ENCODE measurements around the gene MAST4. TPM values are rescaled to one million over a fixed set of nuclear protein-coding genes. Genes with fewer than 3 reads are reported as not detected.
A peak's percentile ranks its signal among the peaks of the same experiment; 100 is the strongest.

MAST4 gene
- total and polyA plus RNA-seq, 2 of the 13 experiments (the other 11 are each of a cell fraction or from before 2014, with no cell fraction given): 3.4 to 3.7 TPM

GRCh38 chr5:67144183-67144639, 548.0 kb downstream of the MAST4 start (continued):
- peak; percentile 26; the same call in 1 of the 2 replicates for TF ChIP-seq ZNF503 (CRISPR knock-in tag; IDR thresholded peaks at IDR 0.05)
- peak; percentile 80 for TF ChIP-seq HNF4G (IDR thresholded peaks at IDR 0.05; ENCODE audit: borderline replicate concordance, low read depth, low read length)
- TF ChIP-seq HNF4G (CRISPR knock-in tag; IDR thresholded peaks at IDR 0.05; ENCODE audit: borderline replicate concordance, low read depth): peak; percentile 69; the same call in 1 of the 2 replicates
- peak; percentile 74 for TF ChIP-seq PITX1 (CRISPR knock-in tag; IDR thresholded peaks at IDR 0.05)
- TF ChIP-seq SMAD3 (CRISPR knock-in tag; IDR thresholded peaks at IDR 0.05): no peak
- TF ChIP-seq, protein P1, sequence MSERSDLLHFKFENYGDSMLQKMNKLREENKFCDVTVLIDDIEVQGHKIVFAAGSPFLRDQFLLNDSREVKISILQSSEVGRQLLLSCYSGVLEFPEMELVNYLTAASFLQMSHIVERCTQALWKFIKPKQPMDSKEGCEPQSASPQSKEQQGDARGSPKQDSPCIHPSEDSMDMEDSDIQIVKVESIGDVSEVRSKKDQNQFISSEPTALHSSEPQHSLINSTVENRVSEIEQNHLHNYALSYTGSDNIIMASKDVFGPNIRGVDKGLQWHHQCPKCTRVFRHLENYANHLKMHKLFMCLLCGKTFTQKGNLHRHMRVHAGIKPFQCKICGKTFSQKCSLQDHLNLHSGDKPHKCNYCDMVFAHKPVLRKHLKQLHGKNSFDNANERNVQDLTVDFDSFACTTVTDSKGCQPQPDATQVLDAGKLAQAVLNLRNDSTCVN (CRISPR knock-in tag; IDR thresholded peaks at IDR 0.05; ENCODE audit: borderline replicate concordance): no peak
- TF ChIP-seq MIXL1 (CRISPR knock-in tag; IDR thresholded peaks at IDR 0.05): peak; percentile 81
- no peak for TF ChIP-seq NR0B2 (CRISPR knock-in tag; IDR thresholded peaks at IDR 0.05)
- TF ChIP-seq KDM1A (CRISPR knock-in tag; IDR thresholded peaks at IDR 0.05): no peak
- peak; percentile 61; the same call in 1 of the 2 replicates for TF ChIP-seq ZBTB21 (CRISPR knock-in tag; IDR thresholded peaks at IDR 0.05)
- TF ChIP-seq ZBTB43 (CRISPR knock-in tag; conservative IDR thresholded peaks at IDR 0.05): peak; percentile 85
- peak; percentile 71 for TF ChIP-seq FOXA1 (IDR thresholded peaks at IDR 0.05)
- TF ChIP-seq FOXA1 (CRISPR knock-in tag; IDR thresholded peaks at IDR 0.05): peak; percentile 84
- TF ChIP-seq ZFYVE20 (CRISPR knock-in tag; IDR thresholded peaks at IDR 0.05; ENCODE audit: borderline replicate concordance, low read depth): no peak
- TF ChIP-seq ZNF264 (CRISPR knock-in tag; IDR thresholded peaks at IDR 0.05): peak; percentile 60; the same call in 1 of the 2 replicates
- peak; percentile 55 for TF ChIP-seq TBL1XR1 (IDR thresholded peaks at IDR 0.05; ENCODE audit: borderline replicate concordance, low read length, partially characterized antibody)
- 0 out of 2 replicates have a peak, but pooled peaks have one; percentile 19 for TF ChIP-seq MEIS1 (CRISPR knock-in tag; IDR thresholded peaks at IDR 0.05; ENCODE audit: borderline replicate concordance)
- TF ChIP-seq, protein P2, sequence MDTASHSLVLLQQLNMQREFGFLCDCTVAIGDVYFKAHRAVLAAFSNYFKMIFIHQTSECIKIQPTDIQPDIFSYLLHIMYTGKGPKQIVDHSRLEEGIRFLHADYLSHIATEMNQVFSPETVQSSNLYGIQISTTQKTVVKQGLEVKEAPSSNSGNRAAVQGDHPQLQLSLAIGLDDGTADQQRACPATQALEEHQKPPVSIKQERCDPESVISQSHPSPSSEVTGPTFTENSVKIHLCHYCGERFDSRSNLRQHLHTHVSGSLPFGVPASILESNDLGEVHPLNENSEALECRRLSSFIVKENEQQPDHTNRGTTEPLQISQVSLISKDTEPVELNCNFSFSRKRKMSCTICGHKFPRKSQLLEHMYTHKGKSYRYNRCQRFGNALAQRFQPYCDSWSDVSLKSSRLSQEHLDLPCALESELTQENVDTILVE (CRISPR knock-in tag; IDR thresholded peaks at IDR 0.05): 0 out of 2 replicates have a peak, but pooled peaks have one; percentile 17
- no peak for TF ChIP-seq GABPA (IDR thresholded peaks at IDR 0.05; ENCODE audit: low read depth, low read length)
- TF ChIP-seq GABPA (CRISPR knock-in tag; IDR thresholded peaks at IDR 0.05; ENCODE audit: low read depth): peak; percentile 39; the same call in 1 of the 2 replicates
- 0 out of 2 replicates have a peak, but pooled peaks have one; percentile 68 for TF ChIP-seq DPF2 (CRISPR knock-in tag; IDR thresholded peaks at IDR 0.05; ENCODE audit: borderline replicate concordance, low read depth)
- TF ChIP-seq, protein P3, sequence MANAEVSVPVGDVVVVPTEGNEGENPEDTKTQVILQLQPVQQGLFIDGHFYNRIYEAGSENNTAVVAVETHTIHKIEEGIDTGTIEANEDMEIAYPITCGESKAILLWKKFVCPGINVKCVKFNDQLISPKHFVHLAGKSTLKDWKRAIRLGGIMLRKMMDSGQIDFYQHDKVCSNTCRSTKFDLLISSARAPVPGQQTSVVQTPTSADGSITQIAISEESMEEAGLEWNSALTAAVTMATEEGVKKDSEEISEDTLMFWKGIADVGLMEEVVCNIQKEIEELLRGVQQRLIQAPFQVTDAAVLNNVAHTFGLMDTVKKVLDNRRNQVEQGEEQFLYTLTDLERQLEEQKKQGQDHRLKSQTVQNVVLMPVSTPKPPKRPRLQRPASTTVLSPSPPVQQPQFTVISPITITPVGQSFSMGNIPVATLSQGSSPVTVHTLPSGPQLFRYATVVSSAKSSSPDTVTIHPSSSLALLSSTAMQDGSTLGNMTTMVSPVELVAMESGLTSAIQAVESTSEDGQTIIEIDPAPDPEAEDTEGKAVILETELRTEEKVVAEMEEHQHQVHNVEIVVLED (CRISPR knock-in tag; IDR thresholded peaks at IDR 0.05; ENCODE audit: borderline replicate concordance): no peak
- no peak for TF ChIP-seq SOX13 (IDR thresholded peaks at IDR 0.05)
- TF ChIP-seq SOX13 (CRISPR knock-in tag; conservative IDR thresholded peaks at IDR 0.05 in 1 of 2, IDR thresholded peaks at IDR 0.05 in 1 of 2): peak in 1 of 2 experiments; percentile 73; a peak in 2 of 4 replicates

Data from HepG2 (cell line).